ENCODE measurements around the gene ACTC1. TPM values are rescaled to one million over a fixed set of nuclear protein-coding genes. Genes with fewer than 3 reads are reported as not detected.

Gene ACTC1
- polyA plus RNA-seq, 2 of the 4 experiments (the other 2 are of a cell fraction): 0.22 to 1.1 TPM

DNA sequence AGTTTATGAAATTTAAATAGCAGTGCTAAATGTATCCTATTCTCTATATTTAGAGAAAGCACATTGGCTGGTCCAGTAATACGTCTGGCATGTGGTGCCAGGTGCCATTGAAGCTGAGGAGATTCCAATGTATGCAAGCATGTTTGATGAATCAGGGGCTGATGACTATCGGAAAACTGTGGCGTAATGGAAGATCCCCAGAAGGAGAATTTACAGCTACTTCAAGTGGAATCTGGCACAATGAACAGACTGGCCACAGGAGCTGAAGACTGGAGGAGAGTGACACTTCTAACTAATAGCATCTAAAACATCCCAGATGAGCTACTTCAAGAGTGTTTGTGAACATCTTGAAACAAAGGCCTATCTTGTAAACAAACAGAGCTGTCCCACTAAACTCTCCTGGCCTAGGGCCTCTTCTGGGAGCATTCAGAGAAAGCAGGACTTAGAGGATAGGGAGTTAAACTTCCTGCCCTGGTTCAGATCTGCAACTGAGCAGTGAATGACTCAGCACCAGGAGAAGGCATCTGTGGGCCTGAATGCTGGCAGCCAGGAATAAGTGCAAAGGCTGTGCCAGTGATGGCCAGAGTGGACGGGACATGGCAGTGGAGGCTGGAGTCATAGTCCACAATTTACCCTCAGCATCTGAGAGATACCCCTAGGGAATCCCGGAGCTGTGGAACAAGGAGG lies 15.2 kb upstream of the ACTC1 start (continued):
- TF ChIP-seq ZNF302 (CRISPR knock-in tag; IDR thresholded peaks at IDR 0.05) (no peak), ESRRA (IDR thresholded peaks at IDR 0.05; ENCODE audit: borderline replicate concordance, low read length) (no peak), ATOH8 (CRISPR knock-in tag; IDR thresholded peaks at IDR 0.05; ENCODE audit: low read depth) (peak; percentile 74; the same call in 1 of the 2 replicates), HOXB13 (CRISPR knock-in tag; IDR thresholded peaks at IDR 0.05; ENCODE audit: low read depth) (no peak), TFCP2L1 (CRISPR knock-in tag; IDR thresholded peaks at IDR 0.05) (no peak), KDM5A (IDR thresholded peaks at IDR 0.05) (no peak), JUNB (IDR thresholded peaks at IDR 0.05) (peak; percentile 66; the same call in 1 of the 2 replicates), GATA3 (IDR thresholded peaks at IDR 0.05; ENCODE audit: borderline replicate concordance) (peak; percentile 80), EHF (CRISPR knock-in tag; IDR thresholded peaks at IDR 0.05) (no peak), CHD4 (IDR thresholded peaks at IDR 0.05; ENCODE audit: borderline replicate concordance) (no peak), HEYL (CRISPR knock-in tag; IDR thresholded peaks at IDR 0.05) (no peak), TP53 (CRISPR knock-in tag; IDR thresholded peaks at IDR 0.05) (no peak), MYC (IDR thresholded peaks at IDR 0.05; ENCODE audit: borderline replicate concordance, low read length) (no peak), SMC3 (IDR thresholded peaks at IDR 0.05) (no peak), RFX5 (IDR thresholded peaks at IDR 0.05) (no peak), RAD21 (conservative IDR thresholded peaks at IDR 0.05 in 1 of 2, IDR thresholded peaks at IDR 0.05 in 1 of 2) (no peak), CHD2 (IDR thresholded peaks at IDR 0.05; ENCODE audit: low read length, partially characterized antibody) (no peak), FOXS1 (CRISPR knock-in tag; IDR thresholded peaks at IDR 0.05) (no peak), ELK1 (IDR thresholded peaks at IDR 0.05; ENCODE audit: low read depth, low read length) (no peak), RARB (CRISPR knock-in tag; IDR thresholded peaks at IDR 0.05) (no peak), JUN (IDR thresholded peaks at IDR 0.05) (peak in 1 of 2 experiments; percentile 36; a peak in 2 of 5 replicates), NFE2L2 (conservative IDR thresholded peaks at IDR 0.05; ENCODE audit: low read length) (no peak; the same call in 1 of the 2 replicates), ZFP36 (IDR thresholded peaks at IDR 0.05; ENCODE audit: borderline replicate concordance, partially characterized antibody) (no peak), RNF2 (IDR thresholded peaks at IDR 0.05; ENCODE audit: borderline replicate concordance, low read depth) (no peak), CBX8 (IDR thresholded peaks at IDR 0.05) (no peak), RCOR1 (IDR thresholded peaks at IDR 0.05; ENCODE audit: low read depth, low read length) (no peak), FOSB (CRISPR knock-in tag; IDR thresholded peaks at IDR 0.05) (no peak), MAFK (IDR thresholded peaks at IDR 0.05; ENCODE audit: partially characterized antibody) (peak; percentile 77), HDAC2 (IDR thresholded peaks at IDR 0.05) (no peak), HOXA7 (CRISPR knock-in tag; IDR thresholded peaks at IDR 0.05) (no peak), SREBF2 (IDR thresholded peaks at IDR 0.05) (no peak), HOXB5 (CRISPR knock-in tag; IDR thresholded peaks at IDR 0.05) (0 out of 2 replicates have a peak, but pooled peaks have one; percentile 16), HES2 (IDR thresholded peaks at IDR 0.05) (no peak), KDM1A (IDR thresholded peaks at IDR 0.05; ENCODE audit: low read depth) (no peak), ZSCAN20 (CRISPR knock-in tag; IDR thresholded peaks at IDR 0.05) (no peak)
- TF ChIP-seq, protein P1, sequence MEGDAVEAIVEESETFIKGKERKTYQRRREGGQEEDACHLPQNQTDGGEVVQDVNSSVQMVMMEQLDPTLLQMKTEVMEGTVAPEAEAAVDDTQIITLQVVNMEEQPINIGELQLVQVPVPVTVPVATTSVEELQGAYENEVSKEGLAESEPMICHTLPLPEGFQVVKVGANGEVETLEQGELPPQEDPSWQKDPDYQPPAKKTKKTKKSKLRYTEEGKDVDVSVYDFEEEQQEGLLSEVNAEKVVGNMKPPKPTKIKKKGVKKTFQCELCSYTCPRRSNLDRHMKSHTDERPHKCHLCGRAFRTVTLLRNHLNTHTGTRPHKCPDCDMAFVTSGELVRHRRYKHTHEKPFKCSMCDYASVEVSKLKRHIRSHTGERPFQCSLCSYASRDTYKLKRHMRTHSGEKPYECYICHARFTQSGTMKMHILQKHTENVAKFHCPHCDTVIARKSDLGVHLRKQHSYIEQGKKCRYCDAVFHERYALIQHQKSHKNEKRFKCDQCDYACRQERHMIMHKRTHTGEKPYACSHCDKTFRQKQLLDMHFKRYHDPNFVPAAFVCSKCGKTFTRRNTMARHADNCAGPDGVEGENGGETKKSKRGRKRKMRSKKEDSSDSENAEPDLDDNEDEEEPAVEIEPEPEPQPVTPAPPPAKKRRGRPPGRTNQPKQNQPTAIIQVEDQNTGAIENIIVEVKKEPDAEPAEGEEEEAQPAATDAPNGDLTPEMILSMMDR (IDR thresholded peaks at IDR 0.05): no peak
- TF ChIP-seq, protein P2, sequence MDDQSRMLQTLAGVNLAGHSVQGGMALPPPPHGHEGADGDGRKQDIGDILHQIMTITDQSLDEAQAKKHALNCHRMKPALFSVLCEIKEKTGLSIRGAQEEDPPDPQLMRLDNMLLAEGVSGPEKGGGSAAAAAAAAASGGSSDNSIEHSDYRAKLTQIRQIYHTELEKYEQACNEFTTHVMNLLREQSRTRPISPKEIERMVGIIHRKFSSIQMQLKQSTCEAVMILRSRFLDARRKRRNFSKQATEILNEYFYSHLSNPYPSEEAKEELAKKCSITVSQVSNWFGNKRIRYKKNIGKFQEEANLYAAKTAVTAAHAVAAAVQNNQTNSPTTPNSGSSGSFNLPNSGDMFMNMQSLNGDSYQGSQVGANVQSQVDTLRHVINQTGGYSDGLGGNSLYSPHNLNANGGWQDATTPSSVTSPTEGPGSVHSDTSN (IDR thresholded peaks at IDR 0.05): no peak
- TF ChIP-seq, protein P3, sequence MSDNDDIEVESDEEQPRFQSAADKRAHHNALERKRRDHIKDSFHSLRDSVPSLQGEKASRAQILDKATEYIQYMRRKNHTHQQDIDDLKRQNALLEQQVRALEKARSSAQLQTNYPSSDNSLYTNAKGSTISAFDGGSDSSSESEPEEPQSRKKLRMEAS (IDR thresholded peaks at IDR 0.05): peak; percentile 76

Data from A549 (cell line).